Mucosa of stomach (tissue), 1 donor: ENCODE data around the gene GPATCH4.

ENCODE experiments used
- H3K27me3 ChIP-seq: one replicate; pipeline ENCODE4 v1.7.0; 2013; ENCODE audit warnings: mild to moderate bottlenecking, low read length; ENCODE audit not compliant: control insufficient read depth, insufficient read depth
- H3K36me3 ChIP-seq: one replicate; pipeline ENCODE4 v1.7.0; 2013; ENCODE audit warnings: low read length; ENCODE audit not compliant: control insufficient read depth, insufficient read depth
- H3K4me1 ChIP-seq: one replicate; pipeline ENCODE4 v1.7.0; 2013; ENCODE audit warnings: mild to moderate bottlenecking, low read length; ENCODE audit not compliant: control insufficient read depth, insufficient read depth
- H3K4me3 ChIP-seq: one replicate; pipeline ENCODE4 v1.7.0; 2013; ENCODE audit warnings: low read length
- H3K9ac ChIP-seq: one replicate; pipeline ENCODE4 v1.7.0; 2013; ENCODE audit warnings: mild to moderate bottlenecking, low read length, moderate library complexity
- H3K9me3 ChIP-seq: one replicate; pipeline ENCODE4 v1.7.0; 2013; ENCODE audit warnings: mild to moderate bottlenecking, low read length, moderate library complexity; ENCODE audit not compliant: control insufficient read depth
- donor health status: Pancreatic carcinoma.

GPATCH4 gene

GRCh38 chr1:156547982-156548381 is 53.3 kb downstream of the GPATCH4 start:
- no peak overlapping the region for H3K9ac ChIP-seq
- no peak overlapping the region for H3K4me3 ChIP-seq
- no peaks in the 10 kb centered on the region for H3K9me3 ChIP-seq
- no peaks in the 10 kb centered on the region for H3K36me3 ChIP-seq
- H3K4me1 ChIP-seq = peaks cover 10% of the 10 kb centered on the region
- no peaks in the 10 kb centered on the region for H3K27me3 ChIP-seq

- no peaks in the 10 kb centered on the region for H3K36me3 ChIP-seq
- H3K9me3 ChIP-seq = no peaks in the 10 kb centered on the region
- peaks cover 10% of the 10 kb centered on the region for H3K4me1 ChIP-seq
- H3K27me3 ChIP-seq = no peaks in the 10 kb centered on the region
- no peak overlapping the region for H3K9ac ChIP-seq
- no peak overlapping the region for H3K4me3 ChIP-seq
Measured at GRCh38 chr1:156547434-156547833, 53.8 kb downstream of the GPATCH4 start.

GRCh38 chr1:156546267-156546666 is 55.0 kb downstream of the GPATCH4 start:
- no peaks in the 10 kb centered on the region for H3K27me3 ChIP-seq
- H3K9ac ChIP-seq = no peak overlapping the region
- H3K9me3 ChIP-seq = no peaks in the 10 kb centered on the region

GRCh38 chr1:156544592-156545102 is 56.6 kb downstream of the GPATCH4 start:
- H3K27me3 ChIP-seq = no peaks in the 10 kb centered on the region
- H3K9me3 ChIP-seq = no peaks in the 10 kb centered on the region
- H3K36me3 ChIP-seq = no peaks in the 10 kb centered on the region
- H3K9ac ChIP-seq = no peak overlapping the region
- no peaks in the 10 kb centered on the region for H3K4me1 ChIP-seq
- H3K4me3 ChIP-seq = no peak overlapping the region

More at GRCh38 chr1:156546267-156546666, 55.0 kb downstream of the GPATCH4 start:
- no peaks in the 10 kb centered on the region for H3K36me3 ChIP-seq
- H3K4me3 ChIP-seq = no peak overlapping the region
- H3K4me1 ChIP-seq = peaks cover 3% of the 10 kb centered on the region
